ENCODE measurements around the gene SCN4A.

GRCh38 chr17:64005734-64006167 lies 33.0 kb upstream of the SCN4A start:
- TF ChIP-seq, protein P1, sequence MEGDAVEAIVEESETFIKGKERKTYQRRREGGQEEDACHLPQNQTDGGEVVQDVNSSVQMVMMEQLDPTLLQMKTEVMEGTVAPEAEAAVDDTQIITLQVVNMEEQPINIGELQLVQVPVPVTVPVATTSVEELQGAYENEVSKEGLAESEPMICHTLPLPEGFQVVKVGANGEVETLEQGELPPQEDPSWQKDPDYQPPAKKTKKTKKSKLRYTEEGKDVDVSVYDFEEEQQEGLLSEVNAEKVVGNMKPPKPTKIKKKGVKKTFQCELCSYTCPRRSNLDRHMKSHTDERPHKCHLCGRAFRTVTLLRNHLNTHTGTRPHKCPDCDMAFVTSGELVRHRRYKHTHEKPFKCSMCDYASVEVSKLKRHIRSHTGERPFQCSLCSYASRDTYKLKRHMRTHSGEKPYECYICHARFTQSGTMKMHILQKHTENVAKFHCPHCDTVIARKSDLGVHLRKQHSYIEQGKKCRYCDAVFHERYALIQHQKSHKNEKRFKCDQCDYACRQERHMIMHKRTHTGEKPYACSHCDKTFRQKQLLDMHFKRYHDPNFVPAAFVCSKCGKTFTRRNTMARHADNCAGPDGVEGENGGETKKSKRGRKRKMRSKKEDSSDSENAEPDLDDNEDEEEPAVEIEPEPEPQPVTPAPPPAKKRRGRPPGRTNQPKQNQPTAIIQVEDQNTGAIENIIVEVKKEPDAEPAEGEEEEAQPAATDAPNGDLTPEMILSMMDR (conservative IDR thresholded peaks at IDR 0.05 in 1 of 2, IDR thresholded peaks at IDR 0.05 in 1 of 2; ENCODE audit: extremely low read depth in 1 of 2, insufficient read depth in 1 of 2, low read depth in 1 of 2, low read length in 2 of 2): no peak
- no peak for TF ChIP-seq EZH2 (IDR thresholded peaks at IDR 0.05; ENCODE audit: borderline replicate concordance, low read length)
